ENCODE measurements around the gene KRTAP12-1. TPM values are rescaled to one million over a fixed set of nuclear protein-coding genes. Genes with fewer than 3 reads are reported as not detected.
A peak's percentile ranks its signal among the peaks of the same experiment; 100 is the strongest.

Gene KRTAP12-1
- polyA plus RNA-seq, 3 donors: not detected

DNA sequence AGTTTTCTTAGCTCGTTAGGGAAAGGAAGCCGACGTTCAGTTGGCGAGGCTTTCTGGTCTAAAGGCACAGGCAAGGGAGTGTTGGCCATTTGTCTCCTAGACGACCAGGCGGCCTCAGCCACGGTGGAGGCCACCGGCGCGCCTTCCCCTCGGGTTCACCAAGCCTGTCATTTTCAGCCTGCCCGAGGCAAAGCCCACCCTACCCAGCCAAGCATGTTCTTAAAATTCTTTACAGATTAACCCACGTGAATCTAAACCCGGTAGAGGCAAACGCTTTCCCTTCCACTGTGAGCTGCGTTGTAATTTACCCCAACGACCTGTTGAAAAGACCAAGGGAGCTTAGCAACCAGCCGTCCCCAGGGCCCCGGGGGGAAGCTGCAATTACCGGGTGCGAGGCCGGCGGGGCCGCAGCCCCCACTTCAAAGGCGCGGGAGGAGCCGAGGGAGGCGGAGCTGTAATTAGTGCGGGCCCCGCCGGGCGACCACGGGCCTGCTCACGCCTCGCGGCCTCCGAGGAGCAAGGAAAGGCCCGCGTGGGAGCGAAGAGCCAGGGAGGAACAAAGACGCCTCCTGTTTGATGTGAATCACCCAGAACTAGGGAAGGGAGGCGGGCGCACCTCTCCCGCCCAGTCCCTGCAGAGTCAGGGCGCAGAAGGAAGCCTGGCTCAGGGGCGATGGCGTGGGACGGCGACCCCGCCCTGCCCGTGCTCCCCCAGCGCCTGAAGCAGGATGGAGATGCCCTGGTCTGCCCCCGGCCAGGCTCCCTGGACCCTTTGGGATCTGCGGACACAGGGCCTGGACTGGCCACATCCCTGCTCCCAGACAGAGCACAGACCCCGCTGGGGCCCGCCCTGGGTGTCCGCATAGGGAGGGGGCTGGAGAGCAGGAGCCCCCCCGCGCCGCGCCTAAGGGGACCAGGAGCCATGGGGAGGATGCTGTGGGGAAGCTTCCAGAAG is 41.5 kb upstream of the KRTAP12-1 start:
- intact Hi-C loops (cut with micrococcal nuclease): no loop called here
- no peak for TF ChIP-seq CTCF (IDR thresholded peaks at IDR 0.05)
- Histone ChIP-seq H3K4me3 (replicated peaks in 1 of 3; ENCODE audit: low read depth in 2 of 3, low read length in 3 of 3) (no peak overlapping the region), H3K79me2 (ENCODE audit: insufficient read depth, low read length) (no peaks in the 10 kb centered on the region), H3K27ac (ENCODE audit: low read depth in 1 of 2, low read length in 2 of 2) (no peak overlapping the region), H3K4me1 (ENCODE audit: control insufficient read depth in 1 of 2, insufficient read depth in 2 of 2, low read length in 2 of 2) (no peaks in the 10 kb centered on the region), H3K27me3 (ENCODE audit: control insufficient read depth in 2 of 2, insufficient read depth in 2 of 2, low read length in 2 of 2) (peaks cover 22 to 58% of the 10 kb centered on the region in 2 donors), H3K36me3 (replicated peaks in 1 of 2; ENCODE audit: control insufficient read depth in 1 of 2, insufficient read depth in 2 of 2, low read length in 2 of 2) (no peaks in the 10 kb centered on the region), H2AFZ (ENCODE audit: insufficient read depth, low read depth, low read length, poor library complexity, severe bottlenecking) (no peak overlapping the region), H3K4me2 (replicated peaks; ENCODE audit: extremely low read depth, low read length, poor library complexity, severe bottlenecking) (no peak overlapping the region), H3K9me3 (replicated peaks in 1 of 2; ENCODE audit: control insufficient read depth in 1 of 2, insufficient read depth in 1 of 2, low read length in 2 of 2) (peaks cover 0 to 10% of the 10 kb centered on the region in 2 donors), H3K9ac (ENCODE audit: insufficient read depth, low read length, poor library complexity, severe bottlenecking) (no peak overlapping the region), H4K20me1 (ENCODE audit: insufficient read depth, low read length) (no peaks in the 10 kb centered on the region)
- Mint-ChIP-seq H3K9me3 (peaks cover 0 to 10% (median 4%) of the 10 kb centered on the region in 7 donors), H3K4me1 (no peaks in the 10 kb centered on the region), H3K27me3 (ENCODE audit: low read depth in 3 of 3) (peaks cover 54 to 86% (median 73%) of the 10 kb centered on the region in 3 donors), H3K4me3 (peak overlapping the region in 1 of 2 donors; percentile 72), H3K36me3 (peaks cover 0 to 2% of the 10 kb centered on the region in 2 donors), H3K27ac (no peak overlapping the region)
- 17% methylated on average over 60 of the region's 61 CpGs for WGBS (ENCODE audit: insufficient coverage)
- DNase-seq: no peak

- no peaks in the 10 kb centered on the region for H4K20me1 ChIP-seq (ENCODE audit: insufficient read depth, low read length)
- no peaks in the 10 kb centered on the region for H3K4me1 ChIP-seq (ENCODE audit: control insufficient read depth in 1 of 2, insufficient read depth in 2 of 2, low read length in 2 of 2)
- no peak overlapping the region for H3K27ac ChIP-seq (ENCODE audit: low read depth in 1 of 2, low read length in 2 of 2)
- no peak for TF ChIP-seq CTCF (IDR thresholded peaks at IDR 0.05)
- no peaks in the 10 kb centered on the region for H3K79me2 ChIP-seq (ENCODE audit: insufficient read depth, low read length)
- DNase-seq: no peak
- Mint-ChIP-seq H3K27ac (no peak overlapping the region), H3K4me3 (peak overlapping the region in 1 of 2 donors; percentile 72), H3K27me3 (ENCODE audit: low read depth in 3 of 3) (peaks cover 58 to 89% (median 75%) of the 10 kb centered on the region in 3 donors), H3K4me1 (no peaks in the 10 kb centered on the region), H3K9me3 (peaks cover 0 to 10% (median 2%) of the 10 kb centered on the region in 7 donors), H3K36me3 (peaks cover 0 to 2% of the 10 kb centered on the region in 2 donors)
- H3K36me3 ChIP-seq (replicated peaks in 1 of 2; ENCODE audit: control insufficient read depth in 1 of 2, insufficient read depth in 2 of 2, low read length in 2 of 2): no peaks in the 10 kb centered on the region
- H3K9ac ChIP-seq (ENCODE audit: insufficient read depth, low read length, poor library complexity, severe bottlenecking): no peak overlapping the region
- H3K27me3 ChIP-seq (ENCODE audit: control insufficient read depth in 2 of 2, insufficient read depth in 2 of 2, low read length in 2 of 2): peaks cover 29 to 65% of the 10 kb centered on the region in 2 donors
- H2AFZ ChIP-seq (ENCODE audit: insufficient read depth, low read depth, low read length, poor library complexity, severe bottlenecking): no peak overlapping the region
- H3K4me2 ChIP-seq (replicated peaks; ENCODE audit: extremely low read depth, low read length, poor library complexity, severe bottlenecking): no peak overlapping the region
- WGBS (ENCODE audit: insufficient coverage): no CpG with 5 or more reads among the region's 5 CpGs
- no peak overlapping the region for H3K4me3 ChIP-seq (replicated peaks in 1 of 3; ENCODE audit: low read depth in 2 of 3, low read length in 3 of 3)
- intact Hi-C loops (cut with micrococcal nuclease): no loop called here
- H3K9me3 ChIP-seq (replicated peaks in 1 of 2; ENCODE audit: control insufficient read depth in 1 of 2, insufficient read depth in 1 of 2, low read length in 2 of 2): peaks cover 0 to 10% of the 10 kb centered on the region in 2 donors
Observed at GRCh38 chr21:44722731-44723130, 40.8 kb upstream of the KRTAP12-1 start.

All from CD14-positive monocyte (primary cell).